Activated T-helper 17 cell treated with anti-CD3 and anti-CD28 coated beads, Interleukin-2, amount 50 U/mL, for 72 hours (primary cell): ENCODE results near the gene MBL2. TPM values are rescaled to one million over a fixed set of nuclear protein-coding genes. Genes with fewer than 3 reads are reported as not detected.

Experiments
- ATAC-seq: fragments of 150-1000 bp; cut with Tn5 transposase; replicated peaks from 2 replicates; pipeline ENCODE4 v1.10.0; 2021; ENCODE audit warnings: mild to moderate bottlenecking, moderate library complexity
- H3K27ac Mint-ChIP-seq: one replicate; pipeline ENCODE4 v1.8.0; 2022; ENCODE audit warnings: mixed read lengths
- H3K27me3 Mint-ChIP-seq: one replicate; pipeline ENCODE4 v1.8.0; 2022; ENCODE audit warnings: mixed read lengths
- H3K36me3 Mint-ChIP-seq: one replicate; pipeline ENCODE4 v1.8.0; 2022; ENCODE audit warnings: low read depth, mild to moderate bottlenecking, mixed read lengths
- H3K4me1 Mint-ChIP-seq: one replicate; pipeline ENCODE4 v1.8.0; 2022; ENCODE audit warnings: mixed read lengths
- H3K4me3 Mint-ChIP-seq: one replicate; pipeline ENCODE4 v1.8.0; 2022; ENCODE audit warnings: mild to moderate bottlenecking, mixed read lengths
- H3K9me3 Mint-ChIP-seq: one replicate; pipeline ENCODE4 v1.8.0; 2022; ENCODE audit warnings: mixed read lengths
- total RNA-seq, 2 donors: library from RNA; stranded (reverse); gene quantifications; one replicate each; pipeline ENCODE4 v1.2.3, GENCODE V29; 2022

Gene MBL2
- total RNA-seq, 2 donors from 2014 or later = not detected

DNA sequence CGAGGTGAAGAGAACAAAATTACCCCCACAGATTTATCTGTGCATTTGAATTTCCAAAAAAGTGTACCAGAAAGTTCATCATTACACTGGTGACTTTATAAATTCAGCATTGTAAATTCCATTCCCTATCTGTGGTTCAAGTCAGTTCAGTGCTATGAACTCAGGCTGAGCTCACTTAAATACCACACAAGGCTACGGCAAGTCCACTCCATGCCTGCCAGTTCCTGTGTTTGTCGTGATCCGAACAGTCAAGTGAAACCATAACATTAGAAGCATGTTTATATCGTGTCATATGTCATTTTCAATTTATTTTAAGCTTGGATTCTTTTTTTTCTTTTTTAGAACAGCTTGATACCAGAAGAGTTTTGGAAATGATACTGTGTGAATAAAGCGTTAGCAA, 14.8 kb downstream of the MBL2 start:
- H3K4me1 Mint-ChIP-seq = no peaks in the 10 kb centered on the region
- no peak for ATAC-seq
- no peaks in the 10 kb centered on the region for H3K36me3 Mint-ChIP-seq
- peaks cover 17% of the 10 kb centered on the region for H3K9me3 Mint-ChIP-seq
- H3K4me3 Mint-ChIP-seq = no peak overlapping the region
- no peaks in the 10 kb centered on the region for H3K27me3 Mint-ChIP-seq
- H3K27ac Mint-ChIP-seq = no peak overlapping the region

DNA sequence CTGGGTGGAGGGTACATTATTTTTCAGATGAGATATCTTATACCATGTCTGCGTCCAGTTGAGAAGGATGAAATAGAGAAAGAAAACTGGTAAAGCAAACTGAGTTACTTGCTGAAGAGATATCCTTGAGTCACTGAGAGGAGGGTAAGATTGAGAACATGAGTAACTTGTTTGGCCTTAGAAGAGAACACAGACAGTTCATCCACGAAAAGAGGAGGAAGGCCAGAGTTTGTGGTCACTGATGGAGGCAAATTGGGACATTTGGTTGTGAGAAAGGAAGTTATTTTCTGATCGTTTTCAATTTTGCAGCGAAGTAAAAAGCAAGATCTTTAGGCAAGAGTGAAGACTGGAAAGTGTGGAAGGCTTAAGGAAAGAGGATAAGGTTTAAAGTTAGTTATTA, 15.6 kb downstream of the MBL2 start:
- H3K9me3 Mint-ChIP-seq = peaks cover 16% of the 10 kb centered on the region
- H3K36me3 Mint-ChIP-seq = no peaks in the 10 kb centered on the region
- no peak for ATAC-seq
- H3K4me1 Mint-ChIP-seq = no peaks in the 10 kb centered on the region
- H3K4me3 Mint-ChIP-seq = no peak overlapping the region
- no peaks in the 10 kb centered on the region for H3K27me3 Mint-ChIP-seq
- no peak overlapping the region for H3K27ac Mint-ChIP-seq

DNA sequence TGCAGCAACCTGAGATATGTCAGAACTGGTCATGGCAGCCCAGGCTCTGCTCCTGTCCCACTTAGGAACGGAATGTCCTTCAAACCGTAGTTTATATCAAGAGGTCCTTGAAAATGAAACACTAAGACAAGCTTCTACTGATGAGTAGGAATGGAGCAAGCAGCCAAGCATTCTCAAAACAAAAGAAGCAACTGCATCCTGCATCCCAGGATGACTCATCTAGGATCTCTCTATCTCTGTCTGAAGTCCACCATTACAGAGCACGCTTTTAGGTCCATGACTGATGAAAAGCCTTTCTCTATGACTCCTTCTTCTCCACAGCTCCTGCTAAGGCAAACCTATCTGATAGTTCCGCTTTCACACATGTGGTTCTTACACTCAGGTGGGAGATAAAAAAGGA, 16.3 kb downstream of the MBL2 start:
- Mint-ChIP-seq H3K27ac (no peak overlapping the region), H3K4me1 (no peaks in the 10 kb centered on the region), H3K36me3 (no peaks in the 10 kb centered on the region), H3K9me3 (peaks cover 16% of the 10 kb centered on the region), H3K27me3 (no peaks in the 10 kb centered on the region), H3K4me3 (no peak overlapping the region)
- no peak for ATAC-seq

DNA sequence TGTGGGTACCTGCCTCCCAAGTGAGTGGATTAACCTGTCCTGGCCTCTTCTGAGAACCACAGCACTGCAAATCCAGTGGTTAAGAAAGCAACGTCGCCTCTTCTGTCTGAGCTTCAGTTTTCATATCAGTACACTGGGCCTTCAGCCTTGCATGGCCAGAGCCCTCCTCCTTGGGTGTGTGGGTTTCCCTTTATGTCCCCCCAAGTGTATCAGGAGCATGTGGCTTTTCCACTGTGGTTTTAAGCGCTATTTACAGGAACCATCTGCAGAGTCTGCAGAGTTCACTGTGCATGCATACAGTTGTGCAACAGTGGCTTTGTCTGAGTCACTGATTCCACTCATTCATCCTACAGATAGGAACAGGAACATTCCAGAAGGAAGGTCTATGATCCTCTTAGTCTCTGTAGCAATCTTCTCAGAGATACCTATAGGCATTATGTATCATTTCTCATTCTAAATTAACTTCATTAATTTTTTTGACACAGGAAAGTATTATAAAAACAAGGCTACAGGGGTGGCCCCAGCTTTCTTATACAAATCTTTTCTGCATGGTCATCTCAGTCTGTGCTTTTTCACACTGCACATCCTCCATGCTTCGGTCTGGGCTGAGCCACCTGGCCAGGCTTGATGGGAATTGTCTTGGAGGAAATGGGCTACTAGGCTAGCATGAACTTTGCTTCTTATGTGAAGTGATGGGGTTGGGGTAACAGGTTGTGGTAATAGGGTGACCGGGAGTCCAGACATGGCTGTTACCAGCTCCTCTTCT, 17.1 kb downstream of the MBL2 start:
- no peaks in the 10 kb centered on the region for H3K27me3 Mint-ChIP-seq
- no peak overlapping the region for H3K27ac Mint-ChIP-seq
- H3K4me3 Mint-ChIP-seq = no peak overlapping the region
- no peaks in the 10 kb centered on the region for H3K36me3 Mint-ChIP-seq
- ATAC-seq = no peak
- H3K4me1 Mint-ChIP-seq = no peaks in the 10 kb centered on the region
- peaks cover 15% of the 10 kb centered on the region for H3K9me3 Mint-ChIP-seq

DNA sequence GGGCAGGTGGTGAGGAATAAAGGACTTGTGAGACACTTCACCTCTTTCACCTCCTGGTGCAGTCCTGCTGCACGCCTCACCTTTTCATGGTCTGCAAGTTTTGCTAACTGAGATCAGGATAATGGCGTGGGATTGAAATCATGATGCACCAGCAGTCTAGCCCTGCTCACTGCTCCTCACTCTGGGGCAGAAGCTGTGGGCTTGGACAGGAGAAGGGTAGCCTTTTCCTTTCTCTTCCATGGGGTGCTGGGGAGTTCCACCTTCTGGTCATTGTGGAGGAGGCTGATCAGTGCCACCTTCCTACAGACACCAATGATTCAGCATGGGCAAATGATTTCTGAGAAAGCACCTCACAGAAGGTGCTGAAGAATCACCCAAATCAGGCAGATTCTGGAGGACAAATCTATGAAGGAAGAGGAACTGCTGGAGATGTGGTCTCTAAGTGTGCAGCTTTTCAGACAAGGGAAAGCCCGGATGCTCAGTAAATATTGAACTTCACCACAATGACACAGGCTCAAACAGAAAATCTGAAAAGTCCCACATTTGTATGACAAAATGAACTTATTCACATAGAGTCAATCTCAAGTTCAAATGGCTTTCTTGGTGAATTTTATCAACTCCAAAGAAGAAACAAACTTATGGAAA, 19.7 kb downstream of the MBL2 start:
- no peaks in the 10 kb centered on the region for H3K4me1 Mint-ChIP-seq
- no peak overlapping the region for H3K27ac Mint-ChIP-seq
- H3K4me3 Mint-ChIP-seq = no peak overlapping the region
- no peak for ATAC-seq
- H3K36me3 Mint-ChIP-seq = no peaks in the 10 kb centered on the region
- peaks cover 19% of the 10 kb centered on the region for H3K9me3 Mint-ChIP-seq
- H3K27me3 Mint-ChIP-seq = no peaks in the 10 kb centered on the region

DNA sequence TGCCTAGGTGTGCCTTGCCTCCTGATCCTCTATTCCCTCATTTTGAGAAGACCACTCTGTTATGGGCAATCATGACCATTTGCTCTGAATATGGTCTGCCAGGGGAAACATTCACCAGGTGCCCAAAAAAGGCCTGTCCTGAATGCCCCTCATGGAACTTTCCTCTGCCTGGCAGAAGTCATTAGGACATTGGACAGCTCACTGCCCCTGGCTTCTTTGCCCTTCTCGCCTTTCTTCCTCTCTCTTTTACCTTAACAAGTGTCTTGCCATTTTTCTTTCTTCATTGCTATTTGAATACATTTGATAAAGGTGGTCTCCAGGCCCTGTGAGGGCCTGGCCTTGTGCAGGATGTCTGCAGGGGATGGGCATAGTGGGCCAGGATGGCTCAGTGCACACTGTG, 20.3 kb downstream of the MBL2 start:
- no peak for ATAC-seq
- H3K9me3 Mint-ChIP-seq = peaks cover 21% of the 10 kb centered on the region
- H3K27me3 Mint-ChIP-seq = no peaks in the 10 kb centered on the region
- H3K4me1 Mint-ChIP-seq = no peaks in the 10 kb centered on the region
- no peaks in the 10 kb centered on the region for H3K36me3 Mint-ChIP-seq
- H3K27ac Mint-ChIP-seq = no peak overlapping the region
- H3K4me3 Mint-ChIP-seq = no peak overlapping the region

DNA sequence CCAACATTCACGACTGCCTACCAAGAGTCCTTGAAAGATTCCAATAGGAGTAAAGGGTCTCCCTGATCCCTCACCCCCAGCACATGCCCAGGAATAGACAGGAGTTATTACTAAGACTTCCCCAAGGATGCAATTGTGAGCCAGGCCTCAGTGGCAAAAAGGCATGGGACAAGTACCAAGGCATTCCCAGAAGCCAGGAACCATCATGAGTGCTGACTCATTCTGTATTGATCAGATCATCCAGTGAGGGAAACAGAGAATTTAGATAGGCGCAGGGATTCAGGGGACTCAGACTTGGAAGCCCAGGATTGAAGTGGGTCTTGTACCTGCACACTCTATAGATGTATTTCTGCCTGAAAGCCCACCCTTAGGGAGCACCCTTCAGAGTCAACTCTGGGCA, 21.2 kb downstream of the MBL2 start:
- Mint-ChIP-seq H3K27me3 (no peaks in the 10 kb centered on the region), H3K27ac (no peak overlapping the region), H3K4me1 (no peaks in the 10 kb centered on the region), H3K36me3 (no peaks in the 10 kb centered on the region), H3K4me3 (no peak overlapping the region), H3K9me3 (peaks cover 16% of the 10 kb centered on the region)
- no peak for ATAC-seq

DNA sequence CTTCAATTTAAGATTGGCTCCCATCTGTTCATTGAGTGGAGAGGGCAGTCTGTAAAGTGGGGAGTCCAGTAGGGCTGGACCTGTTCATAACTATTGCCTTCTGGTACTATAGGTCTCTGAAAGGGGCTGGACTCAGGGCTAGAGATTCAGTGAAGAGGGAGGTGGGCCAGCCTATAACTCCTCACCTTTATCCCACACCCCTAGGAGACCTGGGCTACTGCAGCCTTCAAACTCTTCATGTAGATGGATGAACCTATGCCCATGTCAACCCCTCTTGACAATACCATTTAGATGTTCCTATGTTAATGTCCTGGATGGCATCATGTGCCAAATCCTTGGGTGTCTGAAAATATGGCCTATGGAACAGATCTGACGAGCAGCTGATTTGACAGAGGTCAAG, 22.0 kb downstream of the MBL2 start:
- no peaks in the 10 kb centered on the region for H3K27me3 Mint-ChIP-seq
- H3K36me3 Mint-ChIP-seq = no peaks in the 10 kb centered on the region
- no peak overlapping the region for H3K4me3 Mint-ChIP-seq
- no peak overlapping the region for H3K27ac Mint-ChIP-seq
- no peak for ATAC-seq
- no peaks in the 10 kb centered on the region for H3K4me1 Mint-ChIP-seq
- peaks cover 16% of the 10 kb centered on the region for H3K9me3 Mint-ChIP-seq

DNA sequence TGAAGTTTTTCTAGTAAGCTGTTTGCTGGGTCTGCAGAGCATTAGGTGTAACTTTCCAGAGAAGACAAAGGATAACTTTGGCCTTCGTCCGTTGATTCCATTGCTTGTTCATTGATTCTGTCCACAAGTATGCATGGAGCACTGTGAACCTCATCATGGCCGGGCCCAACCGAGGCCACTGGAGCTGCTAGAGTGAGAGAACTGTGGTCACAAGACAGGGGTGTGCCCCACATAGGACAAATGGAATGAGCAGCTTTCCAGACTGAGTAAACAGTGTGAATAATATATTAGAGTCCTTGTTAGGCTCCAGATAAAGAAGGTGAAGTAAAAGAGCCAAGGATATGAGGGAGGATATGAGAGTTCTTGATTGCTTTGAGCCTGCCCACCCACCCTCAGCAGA, 24.9 kb downstream of the MBL2 start:
- Mint-ChIP-seq H3K36me3 (no peaks in the 10 kb centered on the region), H3K27ac (no peak overlapping the region), H3K4me3 (no peak overlapping the region), H3K4me1 (no peaks in the 10 kb centered on the region), H3K9me3 (peaks cover 16% of the 10 kb centered on the region), H3K27me3 (no peaks in the 10 kb centered on the region)
- no peak for ATAC-seq

DNA sequence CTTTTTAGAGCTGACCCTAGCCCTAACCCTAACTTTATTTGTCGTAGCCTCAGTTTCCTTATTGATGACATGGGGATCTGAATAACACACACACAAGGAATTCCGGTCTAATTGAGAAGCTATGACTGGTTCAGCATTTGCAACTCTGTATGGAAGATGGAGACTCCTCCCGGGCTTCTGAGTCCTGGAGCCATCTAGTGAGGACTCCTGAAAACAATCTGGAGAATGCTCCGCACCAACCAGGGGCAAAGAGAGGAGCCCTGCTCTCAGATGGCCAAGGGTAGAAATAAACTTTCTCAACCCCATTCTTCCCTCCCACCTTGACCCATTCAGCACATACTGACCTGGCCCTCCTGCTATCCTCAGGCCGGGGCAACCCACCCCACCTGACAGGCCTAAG, 26.4 kb downstream of the MBL2 start:
- no peak for ATAC-seq
- Mint-ChIP-seq H3K36me3 (no peaks in the 10 kb centered on the region), H3K27me3 (no peaks in the 10 kb centered on the region), H3K9me3 (peaks cover 13% of the 10 kb centered on the region), H3K4me1 (no peaks in the 10 kb centered on the region), H3K27ac (no peak overlapping the region), H3K4me3 (no peak overlapping the region)

DNA sequence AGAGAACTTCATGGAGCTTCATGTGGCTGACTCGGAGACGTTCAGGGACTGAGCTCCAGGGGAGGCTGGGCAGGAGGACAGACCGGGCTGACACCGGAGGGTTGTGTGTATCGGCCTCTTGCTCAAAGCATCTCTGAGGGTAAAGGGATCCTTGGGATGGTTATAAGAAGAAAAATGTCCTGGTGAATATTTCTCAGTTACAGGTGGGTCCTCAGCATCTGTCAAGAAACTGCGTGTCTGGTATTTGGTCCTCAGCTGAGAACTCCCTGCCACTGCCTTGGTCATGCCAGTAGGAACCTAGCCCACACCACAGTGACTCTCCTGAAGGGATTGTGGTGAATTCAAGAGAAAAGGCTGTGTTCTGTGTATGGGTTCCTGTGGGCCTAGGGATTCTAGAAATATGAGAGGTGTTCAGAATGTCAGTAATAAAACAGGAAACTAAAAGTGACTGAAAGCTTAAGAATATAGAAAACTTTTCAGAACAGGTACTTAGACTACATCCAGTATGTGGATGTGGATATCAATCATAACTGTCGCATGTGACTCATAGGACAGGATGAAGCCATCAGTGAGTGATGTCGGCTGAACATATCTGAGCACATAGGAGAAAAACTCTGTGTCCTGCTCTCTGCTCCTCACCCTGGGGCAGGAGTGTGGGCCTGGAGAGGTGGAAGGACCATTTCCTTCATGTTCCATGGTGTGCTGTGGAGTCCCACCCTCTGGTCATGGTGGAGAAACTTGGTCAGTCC, 28.4 kb downstream of the MBL2 start:
- H3K4me1 Mint-ChIP-seq = no peaks in the 10 kb centered on the region
- no peak overlapping the region for H3K4me3 Mint-ChIP-seq

DNA sequence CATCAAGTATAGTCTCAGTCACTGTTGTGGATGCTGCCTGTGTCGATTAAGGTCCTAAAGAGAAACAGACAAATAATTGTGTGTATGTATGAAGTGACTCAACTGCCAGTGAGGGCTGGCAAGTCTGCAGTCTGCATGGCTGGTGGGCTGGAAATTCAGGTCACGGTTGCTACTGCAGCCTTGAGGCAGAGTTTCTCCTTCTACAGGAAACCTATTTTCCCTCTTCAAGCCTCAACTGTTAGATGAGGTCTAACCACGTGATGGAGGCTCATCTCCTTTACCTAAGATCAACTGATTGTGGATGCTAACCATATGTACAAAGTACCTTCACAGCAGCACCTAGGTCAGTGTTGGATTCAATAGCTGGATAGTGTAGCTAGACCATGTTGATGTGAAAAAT, 29.9 kb downstream of the MBL2 start:
- Mint-ChIP-seq H3K27ac (no peak overlapping the region), H3K4me1 (no peaks in the 10 kb centered on the region), H3K36me3 (no peaks in the 10 kb centered on the region), H3K4me3 (no peak overlapping the region), H3K9me3 (peaks cover 2% of the 10 kb centered on the region), H3K27me3 (no peaks in the 10 kb centered on the region)
- ATAC-seq = no peak

More for the DNA sequence above, 28.4 kb downstream of the MBL2 start:
- Mint-ChIP-seq H3K9me3 (peaks cover 13% of the 10 kb centered on the region), H3K27me3 (no peaks in the 10 kb centered on the region), H3K27ac (no peak overlapping the region), H3K36me3 (no peaks in the 10 kb centered on the region)
- no peak for ATAC-seq

DNA sequence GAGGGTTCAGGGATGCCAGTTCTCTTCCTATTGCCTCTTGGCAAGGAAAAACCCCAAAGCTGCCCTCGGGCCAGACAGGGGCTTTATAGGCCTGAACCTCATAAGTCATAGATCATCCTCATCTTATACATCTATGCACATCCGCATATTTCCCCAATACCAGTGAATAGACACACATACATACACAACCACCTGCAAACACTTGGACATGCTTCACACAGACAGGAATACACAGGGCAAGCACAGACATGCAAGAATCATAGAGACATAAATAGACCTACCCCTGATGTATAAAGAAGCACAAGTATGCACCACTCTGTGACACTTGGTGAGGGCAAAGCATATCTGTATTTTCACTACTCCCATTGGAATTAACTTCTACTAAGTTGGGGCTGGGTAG, 30.7 kb downstream of the MBL2 start:
- Mint-ChIP-seq H3K9me3 (no peaks in the 10 kb centered on the region), H3K27me3 (no peaks in the 10 kb centered on the region), H3K4me1 (no peaks in the 10 kb centered on the region), H3K36me3 (no peaks in the 10 kb centered on the region), H3K27ac (no peak overlapping the region), H3K4me3 (no peak overlapping the region)
- no peak for ATAC-seq

DNA sequence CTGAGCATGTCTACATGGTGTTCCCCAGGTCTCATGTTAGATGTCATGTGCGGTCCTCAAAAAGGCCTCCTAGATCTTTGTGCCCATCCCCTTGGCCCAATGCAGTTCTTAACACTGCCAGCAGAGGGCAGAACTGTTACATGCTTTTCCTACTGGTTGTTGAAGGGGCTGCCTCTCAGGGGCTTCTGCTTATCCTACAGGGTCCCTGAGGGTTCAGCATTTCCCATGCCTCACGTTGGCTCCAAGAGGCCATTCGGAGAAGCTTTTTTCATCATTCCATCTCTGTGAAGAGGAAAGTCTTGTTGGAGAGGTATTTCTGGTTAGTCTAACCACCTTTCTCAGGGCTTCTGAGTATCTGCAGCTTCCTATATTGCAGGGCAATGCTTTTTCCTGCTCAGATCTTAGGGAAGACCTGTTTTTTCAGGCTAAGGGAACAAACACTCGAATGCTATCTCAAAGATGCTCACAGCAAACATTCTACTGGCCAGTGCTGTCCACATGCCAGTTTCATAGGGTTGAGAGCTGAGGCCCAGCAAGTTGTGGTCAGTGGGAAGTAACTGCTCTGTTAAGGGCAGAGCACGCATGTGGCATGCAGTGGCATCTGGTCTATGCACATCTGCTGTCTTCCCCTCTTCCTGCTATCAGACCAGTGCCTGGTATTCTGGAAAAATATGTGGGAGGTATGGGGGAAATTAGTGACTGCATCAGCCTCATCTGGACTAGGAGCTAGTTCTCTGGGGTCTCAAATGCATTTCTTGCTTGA, 31.5 kb downstream of the MBL2 start:
- H3K27me3 Mint-ChIP-seq = no peaks in the 10 kb centered on the region
- no peaks in the 10 kb centered on the region for H3K4me1 Mint-ChIP-seq
- no peak for ATAC-seq
- no peaks in the 10 kb centered on the region for H3K36me3 Mint-ChIP-seq
- no peak overlapping the region for H3K27ac Mint-ChIP-seq
- no peaks in the 10 kb centered on the region for H3K9me3 Mint-ChIP-seq
- no peak overlapping the region for H3K4me3 Mint-ChIP-seq
